Activated T-helper 9 cell treated with anti-CD3 and anti-CD28 coated beads, Interleukin-2, amount 50 U/mL, for 16 hours (primary cell): ENCODE data around the gene ITPR3.
"Not testable (repeated sequence)": the region's sequence is repeated elsewhere in the genome, so short reads cannot be mapped to it uniquely, and the experiment has no call there.

Experiments used
- DNase-seq: peaks from one replicate; pipeline ENCODE4 v3.0.0-alpha.2; 2020; ENCODE audit warnings: low read depth

The ITPR3 gene

GRCh38 chr6:33591424-33592032, 29.6 kb upstream of the ITPR3 start:
- no peak for DNase-seq

GRCh38 chr6:33592280-33592594, 28.9 kb upstream of the ITPR3 start:
- no peak for DNase-seq

- no peak for DNase-seq
Measured at GRCh38 chr6:33592595-33593413, 28.3 kb upstream of the ITPR3 start.

- no peak for DNase-seq
Measured at GRCh38 chr6:33593414-33593727, 27.8 kb upstream of the ITPR3 start.

GRCh38 chr6:33595001-33595846, 25.9 kb upstream of the ITPR3 start:
- no peak for DNase-seq

GRCh38 chr6:33596894-33597293, 24.2 kb upstream of the ITPR3 start:
- DNase-seq: not testable (repeated sequence)

GRCh38 chr6:33597551-33598322, 23.4 kb upstream of the ITPR3 start:
- DNase-seq: no peak

GRCh38 chr6:33599413-33599938, 21.6 kb upstream of the ITPR3 start:
- no peak for DNase-seq

- DNase-seq: no peak
Measured at GRCh38 chr6:33600761-33601160, 20.4 kb upstream of the ITPR3 start.

- no peak for DNase-seq
Measured at GRCh38 chr6:33602180-33602579, 18.9 kb upstream of the ITPR3 start.

GRCh38 chr6:33604941-33605854, 15.9 kb upstream of the ITPR3 start:
- DNase-seq: no peak

- no peak for DNase-seq
Measured at GRCh38 chr6:33606642-33607041, 14.5 kb upstream of the ITPR3 start.

GRCh38 chr6:33607126-33607783, 13.9 kb upstream of the ITPR3 start:
- no peak for DNase-seq

GRCh38 chr6:33607784-33608161, 13.3 kb upstream of the ITPR3 start:
- no peak for DNase-seq

- no peak for DNase-seq
Measured at GRCh38 chr6:33609019-33609418, 12.1 kb upstream of the ITPR3 start.

- DNase-seq: no peak
Measured at GRCh38 chr6:33609528-33609927, 11.6 kb upstream of the ITPR3 start.

- DNase-seq: no peak
Measured at GRCh38 chr6:33610067-33610466, 11.1 kb upstream of the ITPR3 start.

GRCh38 chr6:33610779-33611732, 10.1 kb upstream of the ITPR3 start:
- DNase-seq: no peak

GRCh38 chr6:33613146-33613794, 7.9 kb upstream of the ITPR3 start:
- no peak for DNase-seq
